MG63 (cell line): ENCODE data around the gene TPI1. TPM values are rescaled to one million over a fixed set of nuclear protein-coding genes. Genes with fewer than 3 reads are reported as not detected.
A peak's percentile ranks its signal among the peaks of the same experiment; 100 is the strongest.

ENCODE experiments used
- DNase-seq: peaks from one replicate; pipeline ENCODE4 v3.0.0-alpha.2; 2020
- H3K27me3 ChIP-seq: fragments of 250-450 bp; sonication (Bioruptor Pico); 2 replicates; pipeline ENCODE4 v1.5.1; 2020; ENCODE audit warnings: mild to moderate bottlenecking, moderate library complexity
- H3K36me3 ChIP-seq: fragments of 250-450 bp; sonication (Bioruptor Pico); 2 replicates; pipeline ENCODE4 v1.5.1; 2020; ENCODE audit warnings: mild to moderate bottlenecking, moderate library complexity
- H3K4me3 ChIP-seq: fragments of 250-450 bp; sonication (Bioruptor Pico); 2 replicates; pipeline ENCODE4 v1.5.1; 2020; ENCODE audit warnings: mild to moderate bottlenecking, moderate library complexity
- H3K9me3 ChIP-seq: fragments of 250-450 bp; sonication (Bioruptor Pico); 2 replicates; pipeline ENCODE4 v1.5.1; 2020; ENCODE audit warnings: mild to moderate bottlenecking, moderate library complexity
- total RNA-seq: library from RNA; depleted of rRNA; stranded (reverse); fragments of >200 nt; shearing (Covaris generic); gene quantifications from 2 replicates; pipeline ENCODE4 v1.2.3, GENCODE V29; 2014; ENCODE audit warnings: low replicate concordance

TPI1 gene
- total RNA-seq, 1 experiment from 2014 or later = 1,845 TPM

GRCh38 chr12:6826734-6827436 lies 40.4 kb upstream of the TPI1 start:
- Histone ChIP-seq H3K4me3 (no peak overlapping the region), H3K36me3 (peaks cover 5% of the 10 kb centered on the region; the same call in 1 of the 2 replicates), H3K27me3 (peaks cover 25% of the 10 kb centered on the region), H3K9me3 (no peaks in the 10 kb centered on the region)
- DNase-seq = no peak

- Histone ChIP-seq H3K4me3 (0 out of 2 replicates have a peak overlapping the region, but pooled peaks have one; percentile 15), H3K27me3 (peaks cover 19% of the 10 kb centered on the region), H3K36me3 (peaks cover 5% of the 10 kb centered on the region; the same call in 1 of the 2 replicates), H3K9me3 (no peaks in the 10 kb centered on the region)
- peak; percentile 80 for DNase-seq
These were observed 39.9 kb upstream of the TPI1 start for GRCh38 chr12:6827437-6827911.

- peaks cover 7% of the 10 kb centered on the region for H3K36me3 ChIP-seq
- no peaks in the 10 kb centered on the region for H3K9me3 ChIP-seq
- peak; percentile 45 for DNase-seq
- peak within 1 kb of the TSS; percentile 81 for H3K4me3 ChIP-seq
- H3K27me3 ChIP-seq = peaks cover 12% of the 10 kb centered on the region
These were observed 39.1 kb upstream of the TPI1 start, which contains the start of gene P3H3 for GRCh38 chr12:6827982-6828780. TSS of gene P3H3 (plus strand) at chr12:6828407. CDS start at chr12:6828441, 34 bp downstream.

GRCh38 chr12:6828781-6829535 lies 38.4 kb upstream of the TPI1 start:
- Histone ChIP-seq H3K36me3 (peaks cover 11% of the 10 kb centered on the region), H3K4me3 (peak overlapping the region; percentile 81), H3K9me3 (no peaks in the 10 kb centered on the region), H3K27me3 (peaks cover 6% of the 10 kb centered on the region)
- DNase-seq = peak; percentile 54

- peak; percentile 54 for DNase-seq
- H3K9me3 ChIP-seq = no peaks in the 10 kb centered on the region
- H3K27me3 ChIP-seq = peaks cover 1% of the 10 kb centered on the region
- peaks cover 14% of the 10 kb centered on the region for H3K36me3 ChIP-seq
- peak overlapping the region; percentile 81 for H3K4me3 ChIP-seq
These were observed 37.7 kb upstream of the TPI1 start for GRCh38 chr12:6829536-6830220.

GRCh38 chr12:6830286-6830890 lies 36.9 kb upstream of the TPI1 start:
- H3K36me3 ChIP-seq = peaks cover 14% of the 10 kb centered on the region
- no peak for DNase-seq
- H3K27me3 ChIP-seq = no peaks in the 10 kb centered on the region
- H3K4me3 ChIP-seq = no peak overlapping the region
- H3K9me3 ChIP-seq = no peaks in the 10 kb centered on the region

GRCh38 chr12:6830999-6831398 lies 36.3 kb upstream of the TPI1 start:
- no peak for DNase-seq
- H3K27me3 ChIP-seq = no peaks in the 10 kb centered on the region

GRCh38 chr12:6831450-6831995 lies 35.8 kb upstream of the TPI1 start:
- Histone ChIP-seq H3K27me3 (no peaks in the 10 kb centered on the region), H3K9me3 (no peaks in the 10 kb centered on the region), H3K4me3 (no peak overlapping the region), H3K36me3 (peaks cover 14% of the 10 kb centered on the region)
- DNase-seq = no peak

More at GRCh38 chr12:6830999-6831398, 36.3 kb upstream of the TPI1 start:
- Histone ChIP-seq H3K9me3 (no peaks in the 10 kb centered on the region), H3K36me3 (peaks cover 14% of the 10 kb centered on the region), H3K4me3 (no peak overlapping the region)

- Histone ChIP-seq H3K9me3 (no peaks in the 10 kb centered on the region), H3K4me3 (no peak overlapping the region), H3K27me3 (no peaks in the 10 kb centered on the region), H3K36me3 (peaks cover 14% of the 10 kb centered on the region)
- DNase-seq = no peak
These were observed 35.2 kb upstream of the TPI1 start for GRCh38 chr12:6832125-6832524.

- Histone ChIP-seq H3K4me3 (no peak overlapping the region), H3K36me3 (peaks cover 14% of the 10 kb centered on the region), H3K27me3 (no peaks in the 10 kb centered on the region), H3K9me3 (no peaks in the 10 kb centered on the region)
- DNase-seq = no peak
These were observed 34.0 kb upstream of the TPI1 start for GRCh38 chr12:6833189-6833890.

GRCh38 chr12:6834254-6834653 lies 33.1 kb upstream of the TPI1 start:
- peaks cover 14% of the 10 kb centered on the region for H3K36me3 ChIP-seq
- no peaks in the 10 kb centered on the region for H3K9me3 ChIP-seq
- H3K27me3 ChIP-seq = no peaks in the 10 kb centered on the region
- no peak for DNase-seq
- no peak overlapping the region for H3K4me3 ChIP-seq

GRCh38 chr12:6834873-6835272 lies 32.5 kb upstream of the TPI1 start:
- peaks cover 14% of the 10 kb centered on the region for H3K36me3 ChIP-seq
- no peak for DNase-seq
- no peaks in the 10 kb centered on the region for H3K27me3 ChIP-seq
- no peaks in the 10 kb centered on the region for H3K9me3 ChIP-seq
- H3K4me3 ChIP-seq = no peak overlapping the region

- Histone ChIP-seq H3K9me3 (no peaks in the 10 kb centered on the region), H3K4me3 (no peak overlapping the region), H3K27me3 (no peaks in the 10 kb centered on the region), H3K36me3 (peaks cover 8% of the 10 kb centered on the region)
- no peak for DNase-seq
These were observed 30.5 kb upstream of the TPI1 start for GRCh38 chr12:6836851-6837250.

GRCh38 chr12:6837370-6838060 lies 29.8 kb upstream of the TPI1 start:
- Histone ChIP-seq H3K9me3 (no peaks in the 10 kb centered on the region), H3K4me3 (no peak overlapping the region), H3K36me3 (peaks cover 11% of the 10 kb centered on the region), H3K27me3 (no peaks in the 10 kb centered on the region)
- DNase-seq = no peak

- no peaks in the 10 kb centered on the region for H3K9me3 ChIP-seq
- peaks cover 6% of the 10 kb centered on the region for H3K36me3 ChIP-seq
- no peak overlapping the region for H3K4me3 ChIP-seq
- H3K27me3 ChIP-seq = no peaks in the 10 kb centered on the region
- no peak for DNase-seq
These were observed 28.5 kb upstream of the TPI1 start for GRCh38 chr12:6838854-6839253.
